ENCODE data around the gene IMPA2.
"Not testable (repeated sequence)": the region's sequence is repeated elsewhere in the genome, so short reads cannot be mapped to it uniquely, and the experiment has no call there.

Gene IMPA2

DNA sequence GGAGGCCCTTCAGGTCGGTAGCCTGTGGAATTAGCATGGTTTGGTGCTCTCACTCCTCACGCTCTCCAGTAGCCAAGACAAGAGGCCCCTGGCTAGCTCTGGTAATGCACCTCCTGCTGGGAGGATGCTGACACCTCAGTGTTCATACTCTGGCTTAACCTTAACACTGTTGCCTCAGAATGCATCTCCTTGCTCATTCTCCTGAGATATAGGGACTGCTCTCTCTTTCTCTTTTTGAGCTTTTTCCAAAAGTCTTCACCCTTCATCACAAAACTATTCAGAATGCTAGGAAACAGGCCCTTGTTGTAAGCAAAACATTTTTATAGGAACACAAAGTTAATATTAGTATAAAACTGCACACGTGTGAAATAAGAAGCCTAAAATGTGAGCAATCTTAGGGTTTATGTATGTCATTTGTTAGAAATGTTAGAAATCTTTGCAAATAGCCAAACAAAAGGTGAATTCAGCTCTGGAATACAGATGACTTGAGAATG, 17.3 kb upstream of the IMPA2 start:
- DNase-seq, result no peak

- DNase-seq, result no peak
Measured at GRCh38 chr18:11969904-11970835, 11.1 kb upstream of the IMPA2 start.

DNA sequence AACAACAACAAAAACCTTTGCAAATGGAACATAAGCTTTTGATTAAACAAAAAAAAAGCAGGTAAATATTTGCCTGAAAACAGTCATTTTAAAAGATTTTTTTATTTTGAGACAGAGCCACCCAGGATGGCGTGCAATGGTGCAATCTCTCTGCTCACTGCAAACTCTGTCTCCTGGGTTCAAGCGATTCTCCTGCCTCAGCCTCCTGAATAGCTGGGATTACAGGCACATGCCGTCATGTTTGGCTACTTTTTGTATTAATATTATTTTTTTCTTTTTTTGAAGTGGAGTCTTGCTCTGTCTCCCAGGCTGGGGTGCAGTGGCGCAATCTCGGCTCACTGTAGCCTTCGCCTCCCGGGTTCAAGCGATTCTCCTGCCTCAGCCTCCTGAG, 10.5 kb upstream of the IMPA2 start:
- not testable (repeated sequence) for DNase-seq

GRCh38 chr18:11972371-11973174, 8.7 kb upstream of the IMPA2 start:
- DNase-seq, result no peak

- DNase-seq, result no peak
Measured at GRCh38 chr18:11974741-11975325, 6.5 kb upstream of the IMPA2 start.

GRCh38 chr18:11975723-11976122, 5.6 kb upstream of the IMPA2 start:
- no peak for DNase-seq

DNA sequence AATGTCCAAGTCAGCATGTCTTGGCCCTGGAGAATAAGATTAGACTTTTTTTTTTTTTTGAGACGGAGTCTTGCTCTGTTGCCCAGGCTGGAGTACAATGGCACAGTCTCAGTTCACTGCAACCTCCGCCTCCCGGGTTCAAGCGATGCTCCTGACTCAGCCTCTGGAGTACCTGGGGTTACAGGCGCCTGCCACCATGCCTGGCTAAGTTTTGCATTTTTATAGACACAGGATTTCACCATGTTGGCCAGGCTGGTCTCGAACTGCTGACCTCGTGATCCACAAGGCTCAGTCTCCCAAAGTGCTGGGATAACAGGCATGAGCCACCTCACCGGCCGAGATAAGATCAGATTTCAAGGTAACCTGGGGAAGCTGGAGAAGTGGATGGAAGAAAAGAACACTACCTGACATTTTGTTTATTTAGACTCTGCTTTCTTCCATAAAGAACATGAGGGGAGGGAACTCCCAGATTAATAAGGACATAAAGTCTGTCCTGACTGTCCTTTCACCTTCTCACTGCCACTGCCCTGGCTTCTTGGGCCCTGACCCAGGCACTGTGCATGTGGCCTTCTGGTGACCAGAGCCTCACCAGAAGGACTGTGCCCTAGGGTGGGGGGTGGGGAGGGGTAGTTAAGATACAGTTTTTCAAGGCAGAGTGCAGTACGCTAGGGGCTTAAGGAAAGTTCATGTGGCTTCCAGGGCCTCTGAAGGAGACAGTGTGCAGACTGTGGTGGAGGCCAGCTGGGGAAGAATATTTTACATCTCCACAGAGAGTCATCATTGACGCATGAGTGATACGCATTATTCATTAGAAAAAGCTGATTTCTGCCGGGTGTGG, 4.8 kb upstream of the IMPA2 start:
- DNase-seq, result no peak

DNA sequence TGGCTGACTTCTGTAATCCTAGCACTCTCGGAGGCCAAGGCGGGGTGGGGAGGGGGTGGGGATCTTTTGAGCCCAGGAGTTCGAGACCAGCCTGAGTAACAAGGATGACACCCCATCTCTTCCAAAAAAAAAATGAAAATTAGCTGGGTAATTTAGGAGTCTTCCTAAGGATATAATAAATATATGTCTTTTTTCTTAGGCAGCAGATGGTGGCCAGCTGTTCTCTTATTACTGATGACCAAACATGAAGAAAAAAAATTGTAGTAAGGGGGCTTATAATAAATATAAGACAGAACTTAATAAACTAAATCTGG, 4.2 kb upstream of the IMPA2 start:
- no peak for DNase-seq

DNA sequence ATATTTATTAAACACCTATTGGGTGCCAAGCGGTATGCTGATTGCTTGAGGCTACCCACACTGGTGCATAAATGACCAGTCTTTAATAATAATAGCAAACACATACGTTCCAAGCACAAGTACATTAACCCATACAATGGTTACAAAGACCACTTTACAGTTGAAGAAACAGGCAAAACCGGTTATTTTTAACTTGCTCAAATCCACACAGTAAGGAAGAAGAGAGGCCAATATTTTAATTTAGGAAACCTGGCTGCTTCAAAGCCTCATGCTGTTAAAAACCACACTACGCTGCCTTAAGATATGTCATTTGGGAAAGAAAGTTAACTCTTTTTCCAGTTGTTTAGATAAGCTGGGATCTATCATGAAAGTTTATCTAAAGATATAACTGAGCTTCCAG, 2.4 kb upstream of the IMPA2 start:
- no peak for DNase-seq

DNA sequence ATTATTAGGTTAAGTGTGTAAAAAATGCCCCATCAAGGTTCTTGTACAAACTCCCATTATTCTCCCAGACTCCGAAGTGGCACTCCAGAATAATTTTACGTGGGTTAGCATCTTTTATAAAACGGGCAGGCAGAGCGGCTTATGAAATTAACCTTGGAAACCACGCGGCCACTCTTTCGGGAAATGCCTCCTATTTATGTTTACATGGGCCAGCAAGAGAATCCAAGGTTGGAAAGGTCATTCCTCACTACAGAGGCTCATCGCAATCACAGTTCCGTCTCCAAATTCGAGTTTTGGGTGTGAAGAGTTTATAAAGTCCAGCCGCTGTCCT, 1.2 kb upstream of the IMPA2 start:
- DNase-seq, result no peak

DNA sequence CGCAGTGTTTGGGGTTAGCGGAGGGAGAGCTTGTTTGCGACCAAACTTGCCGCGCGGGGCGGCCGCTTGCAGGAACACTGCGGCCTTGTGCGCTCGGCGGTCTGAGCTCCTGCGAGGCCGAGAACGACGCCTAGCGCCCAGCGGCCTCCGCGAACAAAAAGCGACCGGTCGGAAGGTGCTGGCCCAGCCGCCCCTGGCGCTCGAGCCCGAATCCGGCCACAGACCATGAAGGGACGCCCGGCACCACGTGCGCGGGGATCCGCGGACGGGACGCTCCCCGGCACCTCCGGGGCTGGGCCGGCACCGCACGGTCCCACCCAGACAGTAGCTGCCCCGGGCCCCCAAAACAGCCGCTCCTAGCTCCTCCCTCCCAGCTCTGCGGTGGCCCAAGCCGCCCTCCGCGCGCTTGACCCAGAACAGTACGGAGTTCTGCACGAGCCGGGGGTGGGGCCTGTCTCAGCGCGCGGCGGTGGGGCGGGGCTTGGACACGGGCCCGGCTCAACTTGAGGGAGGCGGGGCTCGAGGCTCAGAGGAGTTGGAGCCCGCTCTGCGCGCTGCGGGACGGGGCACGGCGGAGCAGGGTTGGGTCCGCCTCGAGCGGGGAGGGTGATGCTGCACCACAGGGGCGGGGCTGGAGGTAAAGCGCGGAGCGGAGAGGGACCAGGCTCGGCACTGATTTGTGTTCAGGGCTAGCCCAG, 664 bp upstream of the IMPA2 start:
- DNase-seq, result peak; percentile 99

DNA sequence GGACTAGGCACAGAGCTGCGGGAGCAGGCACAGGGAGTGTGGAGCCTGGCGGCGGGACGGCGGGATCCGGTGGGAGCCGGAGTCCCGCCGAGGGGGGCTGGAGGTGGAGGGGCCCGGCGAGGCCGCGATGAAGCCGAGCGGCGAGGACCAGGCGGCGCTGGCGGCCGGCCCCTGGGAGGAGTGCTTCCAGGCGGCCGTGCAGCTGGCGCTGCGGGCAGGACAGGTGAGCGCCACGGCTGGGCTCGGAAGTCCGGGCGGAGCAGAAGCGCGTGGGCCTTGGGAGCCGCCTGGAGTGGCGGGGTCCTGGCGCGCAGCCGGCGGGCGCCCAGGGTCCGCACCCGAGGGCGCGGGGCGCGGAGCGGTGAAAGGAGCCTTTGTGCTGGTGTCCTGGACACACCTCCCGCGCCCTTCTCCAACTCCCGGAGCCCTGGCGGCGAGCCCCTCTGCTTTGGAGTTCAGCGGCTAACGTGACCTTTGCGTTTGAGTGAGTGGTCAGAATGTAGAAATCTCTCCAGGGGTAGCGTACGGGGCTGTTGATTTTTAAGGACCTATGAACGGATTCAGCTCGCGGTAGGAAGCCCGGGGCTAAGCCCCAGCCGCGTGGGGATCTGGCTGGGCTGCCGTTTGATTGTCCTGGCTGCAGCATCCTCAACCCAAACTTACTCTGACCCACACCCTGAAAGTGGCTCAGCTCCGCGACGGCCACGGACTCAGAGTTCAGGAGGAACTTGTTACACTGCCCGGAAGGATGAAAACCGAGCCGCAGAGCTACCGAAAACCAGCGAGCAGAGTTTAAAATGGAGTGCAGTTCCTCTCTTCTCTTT, 448 bp downstream of the IMPA2 start:
- peak; percentile 19 for DNase-seq

DNA sequence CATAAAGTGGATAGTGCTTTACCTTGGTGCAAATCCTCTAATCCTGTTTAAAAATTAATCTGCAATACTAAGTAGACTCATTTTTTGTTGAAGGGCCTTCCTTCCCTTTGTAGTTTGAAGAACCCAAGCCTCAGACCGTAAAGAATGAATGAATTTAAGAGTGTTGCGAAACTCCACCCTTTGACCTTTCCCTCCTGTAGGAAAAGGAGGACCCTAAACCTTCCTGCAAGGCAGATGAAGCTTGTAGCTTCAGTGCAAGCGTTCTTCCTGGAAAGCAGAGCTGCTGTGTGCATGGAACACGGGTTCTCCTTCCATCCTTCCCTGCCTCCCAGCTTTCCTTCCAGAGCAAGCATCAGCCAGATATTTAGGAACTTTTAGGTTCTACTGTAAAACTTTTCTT, 1.7 kb downstream of the IMPA2 start:
- DNase-seq, result no peak

- DNase-seq, result no peak
Measured at GRCh38 chr18:11983592-11983991, 2.3 kb downstream of the IMPA2 start.

DNA sequence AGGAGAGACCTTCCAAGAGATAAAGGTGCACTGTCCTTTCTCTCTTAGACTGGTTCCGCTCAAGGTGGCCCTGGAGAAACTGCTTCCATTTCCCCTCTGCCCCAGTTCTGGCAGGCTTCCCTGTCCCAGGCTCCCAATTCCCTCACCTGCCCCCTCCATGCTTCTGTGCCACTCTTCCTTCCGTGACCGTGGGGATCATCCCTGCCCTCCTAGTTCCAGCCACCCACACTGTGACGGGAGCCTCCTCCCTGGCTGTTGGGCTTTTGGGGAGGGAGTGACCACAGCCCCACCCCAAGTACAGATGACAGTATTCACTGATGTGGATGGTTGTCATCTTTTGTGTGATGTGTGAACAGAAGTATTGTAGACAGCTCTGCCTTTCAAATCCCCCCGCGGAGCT, 2.8 kb downstream of the IMPA2 start:
- no peak for DNase-seq

- DNase-seq, result no peak
Measured at GRCh38 chr18:11985586-11985985, 4.3 kb downstream of the IMPA2 start.

DNA sequence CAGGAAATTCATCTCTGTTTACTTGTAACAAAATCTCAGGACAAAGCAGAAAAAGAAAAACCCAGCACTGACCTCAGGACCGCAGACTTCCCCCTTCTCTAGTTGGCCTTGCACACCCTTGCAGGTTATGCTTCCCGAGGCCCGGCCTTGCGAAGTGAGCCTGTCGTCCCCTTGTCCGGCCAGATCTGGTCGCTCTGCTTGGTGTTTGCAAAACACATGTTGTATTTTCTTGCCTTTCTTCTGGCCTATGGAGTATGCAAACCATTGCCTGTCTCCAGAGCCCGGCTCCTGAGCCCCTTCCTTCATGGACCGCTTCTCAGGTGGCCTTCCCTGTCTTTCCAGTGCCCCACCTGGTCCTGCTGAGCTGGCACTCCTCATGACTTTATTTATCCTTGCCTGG, 4.8 kb downstream of the IMPA2 start:
- DNase-seq, result no peak

GRCh38 chr18:11987527-11987926, 6.2 kb downstream of the IMPA2 start:
- DNase-seq, result no peak

GRCh38 chr18:11989174-11989573, 7.9 kb downstream of the IMPA2 start:
- no peak for DNase-seq

DNA sequence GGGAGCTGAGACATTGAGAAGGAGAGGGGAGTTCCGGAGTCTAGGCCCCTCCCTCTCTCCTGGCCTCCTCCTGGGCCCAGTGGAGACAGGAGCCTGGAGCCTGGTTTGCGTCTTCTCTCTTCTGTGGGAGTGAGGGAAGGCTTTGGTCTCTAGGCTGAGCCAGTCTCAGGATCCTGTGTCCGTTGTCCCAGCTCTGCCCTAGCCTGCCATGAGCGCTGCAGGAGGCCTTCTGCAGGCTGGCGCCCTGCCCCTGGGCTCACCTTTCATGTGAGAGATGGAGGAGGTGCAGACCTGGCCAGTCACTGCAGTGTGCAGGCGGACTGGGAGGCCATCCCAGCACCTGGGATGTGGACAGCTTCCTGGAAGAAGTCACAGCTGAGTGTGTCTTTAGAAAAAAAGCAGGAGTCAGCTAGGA, 8.7 kb downstream of the IMPA2 start:
- no peak for DNase-seq

DNA sequence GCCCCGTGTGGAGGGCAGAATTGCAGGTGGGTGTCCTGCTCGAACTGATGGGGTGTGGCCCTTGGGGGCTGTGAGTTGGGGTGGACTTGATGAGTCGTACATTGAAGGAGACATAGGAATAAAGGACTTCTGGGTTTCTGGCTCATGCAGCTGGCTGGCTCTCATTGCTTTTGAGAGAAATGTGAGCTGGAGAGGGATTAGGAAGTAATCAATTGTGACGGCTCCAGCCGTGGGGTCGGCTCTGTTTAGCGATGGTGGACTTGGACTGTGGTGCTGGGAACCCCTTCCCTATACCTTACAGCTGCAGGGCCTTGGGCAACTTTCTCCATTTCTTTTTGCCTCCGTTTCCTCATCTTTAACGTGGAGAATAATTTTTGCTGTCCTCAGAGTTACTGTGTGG, 9.2 kb downstream of the IMPA2 start:
- DNase-seq, result no peak
